K562 (cell line): ENCODE data around the gene GET3. TPM values are rescaled to one million over a fixed set of nuclear protein-coding genes. Genes with fewer than 3 reads are reported as not detected.
A peak's percentile ranks its signal among the peaks of the same experiment; 100 is the strongest.

Experiments used
- CBFA2T3 ChIP-seq: fragments of 450-650 bp; IDR thresholded peaks from 2 replicates; pipeline ENCODE4 v1.6.1; 2017
- CBX5 ChIP-seq: IDR thresholded peaks from 2 replicates; pipeline ENCODE4 v1.6.1; 2014; ENCODE audit warnings: low read depth, borderline replicate concordance
- E2F6 ChIP-seq, 2 experiments: IDR thresholded peaks; 2 replicates each; pipeline ENCODE4 v1.6.1; 2011; ENCODE audit warnings: borderline replicate concordance in 1 of 2, control low read depth in 1 of 2, low read depth in 1 of 2, low read length in 1 of 2, mild to moderate bottlenecking in 1 of 2, mixed read lengths in 1 of 2, moderate library complexity in 1 of 2; ENCODE audit not compliant: insufficient read depth in 1 of 2, insufficient read length in 1 of 2, poor library complexity in 1 of 2, severe bottlenecking in 1 of 2; ENCODE audit errors: extremely low read depth in 1 of 2
- ETV1 ChIP-seq: fragments of 450-650 bp; conservative IDR thresholded peaks from 2 replicates; pipeline ENCODE4 v1.6.1; 2016; ENCODE audit warnings: missing genetic modification characterization, control low read depth, low read depth, missing compliant biosample characterization
- FOXA3 ChIP-seq, 2 experiments: fragments of 450-650 bp in 1 of 2; sonication (generic) in 1 of 2; formaldehyde crosslinking; IDR thresholded peaks in 1 of 2; conservative IDR thresholded peaks in 1 of 2; 2 replicates each; pipeline versions ENCODE4 v1.4.0 to v1.8.0; 2020 to 2022; ENCODE audit warnings: mild to moderate bottlenecking in 2 of 2, missing genetic modification reagents in 1 of 2
- MEF2D ChIP-seq: conservative IDR thresholded peaks from 2 replicates; pipeline ENCODE4 v1.6.1; 2016; ENCODE audit warnings: low read depth, missing genetic modification characterization, missing compliant biosample characterization
- NFE2L1 ChIP-seq: fragments of 450-650 bp; IDR thresholded peaks from 2 replicates; pipeline ENCODE4 v1.6.1; 2016; ENCODE audit warnings: missing genetic modification characterization, low read depth, mild to moderate bottlenecking, missing compliant biosample characterization, moderate library complexity, borderline replicate concordance
- PHF20 ChIP-seq: fragments of 450-650 bp; IDR thresholded peaks from 2 replicates; pipeline ENCODE4 v1.6.1; 2018; ENCODE audit not compliant: partially characterized antibody
- POLR2G ChIP-seq: fragments of 200-400 bp; formaldehyde crosslinking; IDR thresholded peaks from 2 replicates; pipeline ENCODE4 v1.6.1; 2017; ENCODE audit warnings: low read depth, mild to moderate bottlenecking, antibody characterized with exemption, low read length, moderate library complexity
- RB1 ChIP-seq: fragments of 450-650 bp; IDR thresholded peaks from 2 replicates; pipeline ENCODE4 v1.6.1; 2017; ENCODE audit warnings: low read depth, mild to moderate bottlenecking
- RBM25 ChIP-seq: fragments of 200-400 bp; formaldehyde crosslinking; IDR thresholded peaks from 2 replicates; pipeline ENCODE4 v1.6.1; 2018; ENCODE audit warnings: low read length, low read depth, moderate library complexity; ENCODE audit not compliant: severe bottlenecking
- SAP30 ChIP-seq: fragments of 200-600 bp; sonication (generic); IDR thresholded peaks from 2 replicates; pipeline ENCODE4 v1.6.1; 2012; ENCODE audit warnings: borderline replicate concordance, low read depth, mild to moderate bottlenecking, moderate library complexity, low read length, control low read depth, inconsistent platforms; ENCODE audit not compliant: insufficient read depth, poor library complexity, severe bottlenecking
- SMARCE1 ChIP-seq: fragments of 450-650 bp; IDR thresholded peaks from 2 replicates; pipeline ENCODE4 v1.7.1; 2016; ENCODE audit warnings: mild to moderate bottlenecking
- TCFL5 ChIP-seq: fragments of 250-450 bp; sonication (Bioruptor Pico); conservative IDR thresholded peaks from 2 replicates; pipeline ENCODE4 v1.6.1; 2021; ENCODE audit warnings: mild to moderate bottlenecking, moderate library complexity, matching md5 sums
- TEAD2 ChIP-seq: fragments of 450-650 bp; IDR thresholded peaks from 2 replicates; pipeline ENCODE4 v1.6.1; 2016; ENCODE audit warnings: missing genetic modification characterization, control low read depth, missing compliant biosample characterization
- USF2 ChIP-seq: sonication (generic); formaldehyde crosslinking; IDR thresholded peaks from 2 replicates; pipeline ENCODE4 v1.5.0; 2020; ENCODE audit warnings: missing genetic modification reagents
- XRCC4 ChIP-seq: IDR thresholded peaks from one replicate; pipeline ENCODE4 v1.6.1; 2011; ENCODE audit not compliant: insufficient read depth, insufficient read length; ENCODE audit errors: extremely low read depth
- ZBTB17 ChIP-seq: fragments of 450-650 bp; formaldehyde crosslinking; IDR thresholded peaks from 2 replicates; pipeline ENCODE4 v1.4.0; 2020; ENCODE audit warnings: mild to moderate bottlenecking
- ZBTB49 ChIP-seq: sonication (generic); formaldehyde crosslinking; IDR thresholded peaks from 2 replicates; pipeline ENCODE4 v1.8.0; 2022; ENCODE audit warnings: missing genetic modification reagents, mild to moderate bottlenecking, borderline replicate concordance
- ZC3H11A ChIP-seq: IDR thresholded peaks from 2 replicates; pipeline ENCODE4 v1.6.1; 2012; ENCODE audit warnings: low read depth, low read length, improper control_type of control experiment
- ZNF140 ChIP-seq: fragments of 250-450 bp; sonication (Bioruptor Pico); IDR thresholded peaks from 2 replicates; pipeline ENCODE4 v1.8.0; 2021; ENCODE audit warnings: moderate library complexity, mild to moderate bottlenecking, inconsistent platforms
- ZNF146 ChIP-seq: IDR thresholded peaks from one replicate; pipeline ENCODE4 v1.6.1; 2018; ENCODE audit warnings: missing compliant biosample characterization; ENCODE audit not compliant: unreplicated experiment
- ZNF282 ChIP-seq: sonication (generic); formaldehyde crosslinking; IDR thresholded peaks from 2 replicates; pipeline ENCODE4 v1.8.1; 2023; ENCODE audit warnings: missing genetic modification reagents
- ZNF644 ChIP-seq: fragments of 200-800 bp; sonication (Bioruptor generic); IDR thresholded peaks from 2 replicates; pipeline ENCODE4 v1.6.1; 2016; ENCODE audit warnings: low read depth, missing genetic modification characterization, missing compliant biosample characterization
- polyA plus RNA-seq, 8 experiments: library from polyadenylated mRNA; depleted of rRNA in 4 of 8; stranded (reverse) in 5 of 8; unstranded in 3 of 8; fragments of >200 nt; fragmentation: Nextera tagmentation in 2 of 8; fragmentation: Illumina TruSeq in 1 of 8; extraction: Ambion mirVana in 2 of 8; extraction: Trizol in 1 of 8; gene quantifications; 2 replicates each; pipeline versions ENCODE4 v1.2.1 to v1.2.3, GENCODE V29; 2011 to 2014; ENCODE audit warnings: inconsistent platforms in 1 of 8, missing spikeins in 1 of 8
- total RNA-seq, 7 experiments: library from RNA; depleted of rRNA in 6 of 7; stranded (reverse); fragments of >200 nt in 6 of 7; fragmentation: Illumina TruSeq in 2 of 7; extraction: Trizol in 2 of 7; gene quantifications; 2 replicates each; pipeline versions ENCODE4 v1.2.1 to v1.2.3, GENCODE V29; 2011 to 2021; ENCODE audit warnings: low replicate concordance in 1 of 7

The GET3 gene
- total and polyA plus RNA-seq, 9 of the 15 experiments (the other 6 are each of a cell fraction or from before 2014, with no cell fraction given) = 8.3 to 83.5 (median 51.8) TPM

- TF ChIP-seq NFE2L1 (tag) (no peak), SMARCE1 (peak; percentile 31; the same call in 1 of the 2 replicates), E2F6 (IDR thresholded peaks at IDR 0.05; ENCODE audit: borderline replicate concordance in 1 of 2, extremely low read depth in 1 of 2, insufficient read depth in 1 of 2, insufficient read length in 1 of 2, low read depth in 1 of 2, low read length in 1 of 2, poor library complexity in 1 of 2, severe bottlenecking in 1 of 2) (peak; percentile 23 to 70), SAP30 (no peak), ZC3H11A (no peak), MEF2D (tag) (no peak), POLR2G (peak; percentile 73), ZNF140 (CRISPR knock-in tag) (no peak), CBFA2T3 (peak; percentile 72), PHF20 (no peak), ETV1 (tag) (0 out of 2 replicates have a peak, but pooled peaks have one; percentile 49), TEAD2 (tag) (no peak), RB1 (no peak), TCFL5 (CRISPR knock-in tag) (no peak), XRCC4 (no peak), ZNF644 (tag) (no peak), FOXA3 (CRISPR knock-in tag; conservative IDR thresholded peaks at IDR 0.05 in 1 of 2, IDR thresholded peaks at IDR 0.05 in 1 of 2) (no peak), USF2 (CRISPR knock-in tag) (no peak), ZNF146 (CRISPR knock-in tag) (no peak), CBX5 (no peak), ZBTB49 (no peak), ZNF282 (CRISPR knock-in tag) (no peak), ZBTB17 (CRISPR knock-in tag) (0 out of 2 replicates have a peak, but pooled peaks have one; percentile 49), RBM25 (no peak)
Observed at GRCh38 chr19:12788682-12789097, 51.4 kb downstream of the GET3 start (continued).
